ENCODE data around the gene RNF31.

DNA sequence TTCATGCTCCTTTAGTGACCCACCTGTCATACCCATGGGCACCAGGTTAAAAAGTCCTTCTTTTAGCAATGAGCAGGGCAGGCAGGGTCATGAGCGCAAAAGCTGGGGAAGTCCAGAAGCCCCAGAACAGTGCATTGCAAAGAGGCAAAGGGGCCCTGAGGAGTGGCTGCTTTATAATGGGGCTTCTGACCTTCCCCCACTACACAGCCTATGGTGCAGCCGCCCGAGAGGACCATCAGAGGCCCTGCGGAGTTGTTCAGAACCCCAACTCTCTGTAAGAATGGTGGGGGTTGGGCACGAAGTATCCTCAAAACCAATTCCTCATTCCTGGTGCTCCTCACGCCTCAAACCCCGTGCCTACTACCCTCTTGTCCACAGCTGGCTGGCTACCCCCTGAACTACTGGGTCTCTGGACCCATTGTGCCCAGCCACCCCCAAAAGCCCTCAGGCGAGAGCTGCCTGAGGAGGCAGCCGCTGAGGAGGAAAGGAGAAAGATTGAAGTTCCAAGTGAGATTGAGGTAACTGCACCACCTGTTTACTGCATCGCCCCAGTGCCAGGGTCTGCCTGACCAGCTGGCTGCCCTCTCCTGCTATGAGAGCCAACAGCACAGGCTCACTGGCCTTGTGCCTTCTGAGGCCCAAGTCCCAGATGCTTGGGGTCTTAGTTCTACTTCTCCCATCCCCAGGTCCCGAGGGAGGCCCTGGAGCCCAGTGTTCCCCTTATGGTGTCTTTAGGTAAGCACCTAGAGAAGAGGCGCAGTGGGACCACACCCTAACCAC lies 31.3 kb downstream of the RNF31 start:
- TF ChIP-seq CREB1 (IDR thresholded peaks at IDR 0.05) (no peak), CREB1 (CRISPR knock-in tag; IDR thresholded peaks at IDR 0.05) (no peak), RAD21 (CRISPR knock-in tag; IDR thresholded peaks at IDR 0.05) (no peak), SP1 (IDR thresholded peaks at IDR 0.05) (no peak), SP1 (CRISPR knock-in tag; IDR thresholded peaks at IDR 0.05) (no peak), GZF1 (CRISPR knock-in tag; IDR thresholded peaks at IDR 0.05) (no peak), REST (IDR thresholded peaks at IDR 0.05; ENCODE audit: borderline replicate concordance in 1 of 2, low read depth in 1 of 2, low read length in 2 of 2) (no peak), NFRKB (IDR thresholded peaks at IDR 0.05) (no peak), ZNF773 (CRISPR knock-in tag; IDR thresholded peaks at IDR 0.05; ENCODE audit: borderline replicate concordance) (no peak), IRF2 (CRISPR knock-in tag; IDR thresholded peaks at IDR 0.05) (no peak)
- TF ChIP-seq, protein P1, sequence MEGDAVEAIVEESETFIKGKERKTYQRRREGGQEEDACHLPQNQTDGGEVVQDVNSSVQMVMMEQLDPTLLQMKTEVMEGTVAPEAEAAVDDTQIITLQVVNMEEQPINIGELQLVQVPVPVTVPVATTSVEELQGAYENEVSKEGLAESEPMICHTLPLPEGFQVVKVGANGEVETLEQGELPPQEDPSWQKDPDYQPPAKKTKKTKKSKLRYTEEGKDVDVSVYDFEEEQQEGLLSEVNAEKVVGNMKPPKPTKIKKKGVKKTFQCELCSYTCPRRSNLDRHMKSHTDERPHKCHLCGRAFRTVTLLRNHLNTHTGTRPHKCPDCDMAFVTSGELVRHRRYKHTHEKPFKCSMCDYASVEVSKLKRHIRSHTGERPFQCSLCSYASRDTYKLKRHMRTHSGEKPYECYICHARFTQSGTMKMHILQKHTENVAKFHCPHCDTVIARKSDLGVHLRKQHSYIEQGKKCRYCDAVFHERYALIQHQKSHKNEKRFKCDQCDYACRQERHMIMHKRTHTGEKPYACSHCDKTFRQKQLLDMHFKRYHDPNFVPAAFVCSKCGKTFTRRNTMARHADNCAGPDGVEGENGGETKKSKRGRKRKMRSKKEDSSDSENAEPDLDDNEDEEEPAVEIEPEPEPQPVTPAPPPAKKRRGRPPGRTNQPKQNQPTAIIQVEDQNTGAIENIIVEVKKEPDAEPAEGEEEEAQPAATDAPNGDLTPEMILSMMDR (CRISPR knock-in tag; IDR thresholded peaks at IDR 0.05) = no peak

All from HepG2 (cell line).